DOHH2 (cell line): Measurements from ENCODE around the gene ADCY5.

ENCODE experiments used
- H3F3A ChIP-seq: fragments of 200-600 bp; sonication (generic), shearing (Covaris generic); 2 replicates; pipeline ENCODE4 v1.6.0; 2016; ENCODE audit warnings: antibody characterized with exemption, mild to moderate bottlenecking; ENCODE audit not compliant: control insufficient read depth, insufficient read depth
- H3K27ac ChIP-seq: fragments of 200-600 bp; sonication (generic); 2 replicates; pipeline ENCODE4 v1.5.1; 2014; ENCODE audit warnings: low read depth, mild to moderate bottlenecking, low read length, moderate library complexity
- H3K27me3 ChIP-seq: fragments of 200-600 bp; sonication (generic); 2 replicates; pipeline ENCODE4 v1.6.1; 2014; ENCODE audit warnings: mild to moderate bottlenecking, low read length, mixed read lengths; ENCODE audit not compliant: control insufficient read depth
- H3K36me3 ChIP-seq: fragments of 200-600 bp; sonication (generic); 2 replicates; pipeline ENCODE4 v1.6.1; 2014; ENCODE audit warnings: mild to moderate bottlenecking, low read length, moderate library complexity, mixed read lengths; ENCODE audit not compliant: control insufficient read depth
- H3K4me1 ChIP-seq: fragments of 200-600 bp; sonication (generic); 2 replicates; pipeline ENCODE4 v1.6.1; 2014; ENCODE audit warnings: mild to moderate bottlenecking, low read length, mixed read lengths; ENCODE audit not compliant: control insufficient read depth
- H3K4me2 ChIP-seq: fragments of 200-600 bp; sonication (generic); 2 replicates; pipeline ENCODE4 v1.6.0; 2014; ENCODE audit warnings: mild to moderate bottlenecking, low read length, moderate library complexity
- H3K4me3 ChIP-seq: fragments of 200-600 bp; sonication (generic); 2 replicates; pipeline ENCODE4 v1.5.1; 2014; ENCODE audit warnings: mild to moderate bottlenecking, low read length, mixed read lengths
- H3K79me2 ChIP-seq: fragments of 200-600 bp; sonication (generic); 2 replicates; pipeline ENCODE4 v1.6.1; 2014; ENCODE audit warnings: mild to moderate bottlenecking, low read length, mixed read lengths; ENCODE audit not compliant: control insufficient read depth
- H3K9me2 ChIP-seq: fragments of 200-600 bp; sonication (generic); replicated peaks from 2 replicates; pipeline ENCODE4 v1.6.1; 2014; ENCODE audit warnings: mild to moderate bottlenecking, low read length, mixed read lengths; ENCODE audit not compliant: control insufficient read depth
- H3K9me3 ChIP-seq: fragments of 200-600 bp; sonication (generic); 2 replicates; pipeline ENCODE4 v1.6.1; 2014; ENCODE audit warnings: antibody characterized with exemption, low read length, mixed read lengths; ENCODE audit not compliant: control insufficient read depth, insufficient read depth
- H4K20me1 ChIP-seq: fragments of 200-600 bp; sonication (generic); 2 replicates; pipeline ENCODE4 v1.6.0; 2014; ENCODE audit warnings: low read depth, mild to moderate bottlenecking, antibody characterized with exemption, low read length, moderate library complexity; ENCODE audit not compliant: control insufficient read depth, insufficient read depth
- CTCF ChIP-seq: fragments of 200-600 bp; sonication (generic); IDR thresholded peaks from one replicate; pipeline ENCODE4 v1.5.1; 2014; ENCODE audit warnings: antibody characterized with exemption, mild to moderate bottlenecking, low read depth, low read length; ENCODE audit not compliant: poor library complexity, severe bottlenecking
- EZH2phosphoT487 ChIP-seq: fragments of 200-600 bp; sonication (generic); IDR thresholded peaks from 2 replicates; pipeline ENCODE4 v1.6.1; 2017; ENCODE audit warnings: borderline replicate concordance, mild to moderate bottlenecking, antibody characterized with exemption, low read length, moderate library complexity, mixed read lengths

ADCY5 gene

GRCh38 chr3:123383091-123384053, 65.5 kb downstream of the ADCY5 start:
- Histone ChIP-seq H3F3A (no peaks in the 10 kb centered on the region), H3K4me2 (no peak overlapping the region), H3K4me3 (no peak overlapping the region), H4K20me1 (no peaks in the 10 kb centered on the region), H3K9me2 (no peaks in the 10 kb centered on the region), H3K27me3 (peaks cover 12% of the 10 kb centered on the region; the same call in 1 of the 2 replicates), H3K27ac (no peak overlapping the region), H3K4me1 (no peaks in the 10 kb centered on the region), H3K79me2 (no peaks in the 10 kb centered on the region), H3K36me3 (no peaks in the 10 kb centered on the region), H3K9me3 (no peaks in the 10 kb centered on the region)
- TF ChIP-seq EZH2phosphoT487 (no peak), CTCF (no peak)

DNA sequence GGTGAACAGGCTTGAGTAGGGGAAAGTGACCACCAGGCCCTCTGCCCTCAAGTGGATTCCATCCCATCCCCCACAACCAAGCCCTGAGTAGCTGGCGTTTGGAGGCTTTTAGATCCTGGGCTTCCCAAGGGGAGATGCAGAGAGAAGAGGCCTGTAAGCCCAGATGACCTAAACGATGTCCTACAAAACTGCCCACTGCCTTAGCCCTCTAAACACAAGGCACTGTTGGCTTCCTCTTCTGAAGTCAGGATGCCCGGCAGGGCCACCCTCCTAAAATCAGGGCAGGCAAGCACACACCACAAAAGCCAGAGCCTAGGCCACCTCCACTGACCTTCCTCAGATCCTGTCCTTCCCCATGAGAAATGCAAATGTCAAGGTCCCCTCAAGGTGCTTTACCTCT, 68.6 kb downstream of the ADCY5 start:
- H3K4me3 ChIP-seq = no peak overlapping the region
- no peaks in the 10 kb centered on the region for H3K36me3 ChIP-seq
- no peaks in the 10 kb centered on the region for H3F3A ChIP-seq
- no peaks in the 10 kb centered on the region for H3K4me1 ChIP-seq
- no peak overlapping the region for H3K4me2 ChIP-seq
- no peaks in the 10 kb centered on the region for H4K20me1 ChIP-seq
- TF ChIP-seq EZH2phosphoT487 (no peak), CTCF (no peak)
- no peaks in the 10 kb centered on the region for H3K79me2 ChIP-seq
- H3K27ac ChIP-seq = no peak overlapping the region
- H3K9me2 ChIP-seq = no peaks in the 10 kb centered on the region
- H3K27me3 ChIP-seq = no peaks in the 10 kb centered on the region
- H3K9me3 ChIP-seq = no peaks in the 10 kb centered on the region

- Histone ChIP-seq H3K27ac (no peak overlapping the region), H3K9me2 (no peaks in the 10 kb centered on the region), H4K20me1 (no peaks in the 10 kb centered on the region), H3K27me3 (no peaks in the 10 kb centered on the region), H3F3A (no peaks in the 10 kb centered on the region), H3K4me2 (no peak overlapping the region), H3K4me3 (no peak overlapping the region), H3K9me3 (no peaks in the 10 kb centered on the region), H3K4me1 (no peaks in the 10 kb centered on the region), H3K36me3 (no peaks in the 10 kb centered on the region), H3K79me2 (no peaks in the 10 kb centered on the region)
- TF ChIP-seq EZH2phosphoT487 = no peak
- no peak for TF ChIP-seq CTCF
Measured at GRCh38 chr3:123379041-123379830, 69.7 kb downstream of the ADCY5 start.
